Measurements from ENCODE around the gene FOXO3. TPM values are rescaled to one million over a fixed set of nuclear protein-coding genes. Genes with fewer than 3 reads are reported as not detected.
"Not testable (repeated sequence)": the region's sequence is repeated elsewhere in the genome, so short reads cannot be mapped to it uniquely, and the experiment has no call there.

Gene FOXO3
- total RNA-seq, 1 experiment from 2014 or later = 10.5 TPM

DNA sequence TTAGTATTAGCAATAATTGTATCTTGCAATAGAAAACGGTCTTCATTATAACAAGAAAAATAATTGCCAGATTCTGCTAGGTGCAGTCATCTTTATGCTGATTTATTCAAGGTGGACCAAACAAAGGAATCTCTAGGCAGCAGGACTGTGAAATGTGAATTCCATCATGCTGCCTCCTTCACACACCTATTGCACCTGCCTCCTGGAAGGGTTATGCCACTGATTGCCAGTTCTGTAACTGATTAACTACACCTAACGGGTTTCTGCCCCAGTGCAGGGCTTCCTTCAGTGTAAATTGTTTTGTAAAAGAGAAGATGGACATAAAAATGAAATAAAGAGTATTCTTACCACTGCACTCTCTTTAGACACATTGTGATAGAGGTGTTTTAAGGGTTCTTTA, 96.1 kb downstream of the FOXO3 start:
- H3K9me3 ChIP-seq (ENCODE audit: low read length) = no peaks in the 10 kb centered on the region
- DNase-seq = no peak
- H4K20me1 ChIP-seq (ENCODE audit: insufficient read depth, low read depth, low read length) = peaks cover 55% of the 10 kb centered on the region
- H3K27me3 ChIP-seq (ENCODE audit: low read length) = no peaks in the 10 kb centered on the region
- H2AFZ ChIP-seq (ENCODE audit: low read length) = no peak overlapping the region
- H3K9ac ChIP-seq (ENCODE audit: low read length) = no peak overlapping the region
- H3K4me1 ChIP-seq (ENCODE audit: low read length) = no peaks in the 10 kb centered on the region
- H3K36me3 ChIP-seq (ENCODE audit: insufficient read depth, low read length) = no peaks in the 10 kb centered on the region
- no peak overlapping the region for H3K4me3 ChIP-seq (ENCODE audit: low read length)
- no peaks in the 10 kb centered on the region for H3K9me2 ChIP-seq (replicated peaks; ENCODE audit: insufficient read depth, low read length)
- H3K27ac ChIP-seq (ENCODE audit: low read length) = no peak overlapping the region
- no peak overlapping the region for H3K4me2 ChIP-seq (ENCODE audit: low read depth, low read length, poor library complexity, severe bottlenecking)
- no peaks in the 10 kb centered on the region for H3K79me2 ChIP-seq (ENCODE audit: low read length)

DNA sequence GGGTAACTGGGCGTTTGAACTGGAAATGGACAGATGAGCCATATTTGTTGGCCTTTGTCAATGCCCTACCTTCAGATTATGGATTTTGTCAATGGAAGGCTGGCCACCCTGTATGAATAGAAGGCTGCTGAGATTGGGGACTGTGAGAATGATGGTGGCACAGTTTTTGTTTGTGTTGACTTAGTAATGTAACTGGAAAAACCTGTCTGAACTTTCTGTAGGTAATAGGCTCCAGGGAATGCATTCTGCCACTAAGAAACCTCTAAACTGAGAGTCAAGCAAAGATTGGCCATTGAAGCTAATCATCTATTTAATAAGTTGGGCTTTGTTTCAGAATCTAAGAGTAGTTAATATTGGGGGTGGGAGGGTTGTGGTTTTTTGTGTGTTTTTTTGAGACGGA, 97.5 kb downstream of the FOXO3 start:
- Histone ChIP-seq H3K4me1 (ENCODE audit: low read length) (no peaks in the 10 kb centered on the region), H3K79me2 (ENCODE audit: low read length) (no peaks in the 10 kb centered on the region), H3K27me3 (ENCODE audit: low read length) (no peaks in the 10 kb centered on the region), H3K9me2 (replicated peaks; ENCODE audit: insufficient read depth, low read length) (no peaks in the 10 kb centered on the region), H2AFZ (ENCODE audit: low read length) (no peak overlapping the region), H3K27ac (ENCODE audit: low read length) (no peak overlapping the region), H3K9ac (ENCODE audit: low read length) (no peak overlapping the region), H3K4me2 (ENCODE audit: low read depth, low read length, poor library complexity, severe bottlenecking) (no peak overlapping the region), H4K20me1 (ENCODE audit: insufficient read depth, low read depth, low read length) (peaks cover 45% of the 10 kb centered on the region), H3K4me3 (ENCODE audit: low read length) (no peak overlapping the region), H3K9me3 (ENCODE audit: low read length) (no peaks in the 10 kb centered on the region), H3K36me3 (ENCODE audit: insufficient read depth, low read length) (no peaks in the 10 kb centered on the region)
- no peak for DNase-seq

DNA sequence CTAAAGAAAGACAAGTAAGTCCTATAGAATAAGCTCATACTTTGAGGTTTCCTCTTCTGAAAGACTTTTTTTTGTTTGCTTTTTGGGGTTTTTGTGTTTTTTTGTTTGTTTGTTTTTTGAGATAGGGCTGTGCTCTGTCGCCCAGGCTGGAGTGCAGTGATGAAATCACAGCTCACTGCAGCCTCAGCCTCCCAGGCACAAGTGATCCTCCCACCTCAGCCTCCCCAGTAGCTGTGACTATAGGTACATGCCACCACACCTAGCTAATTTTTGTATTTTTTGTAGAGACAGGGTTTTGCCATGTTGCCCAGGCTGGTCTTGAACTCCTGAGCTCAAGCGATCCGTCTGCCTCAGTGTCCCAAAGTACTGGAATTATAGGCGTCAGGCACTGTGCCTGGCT, 98.1 kb downstream of the FOXO3 start:
- not testable (repeated sequence) for H3K79me2 ChIP-seq (ENCODE audit: low read length); H3K27ac ChIP-seq (ENCODE audit: low read length); H3K4me1 ChIP-seq (ENCODE audit: low read length); H3K27me3 ChIP-seq (ENCODE audit: low read length); H3K9me3 ChIP-seq (ENCODE audit: low read length); H3K36me3 ChIP-seq (ENCODE audit: insufficient read depth, low read length); DNase-seq; H2AFZ ChIP-seq (ENCODE audit: low read length); H3K4me2 ChIP-seq (ENCODE audit: low read depth, low read length, poor library complexity, severe bottlenecking); H3K9ac ChIP-seq (ENCODE audit: low read length); H3K9me2 ChIP-seq (replicated peaks; ENCODE audit: insufficient read depth, low read length); H3K4me3 ChIP-seq (ENCODE audit: low read length)
- peaks cover 39% of the 10 kb centered on the region for H4K20me1 ChIP-seq (ENCODE audit: insufficient read depth, low read depth, low read length)

DNA sequence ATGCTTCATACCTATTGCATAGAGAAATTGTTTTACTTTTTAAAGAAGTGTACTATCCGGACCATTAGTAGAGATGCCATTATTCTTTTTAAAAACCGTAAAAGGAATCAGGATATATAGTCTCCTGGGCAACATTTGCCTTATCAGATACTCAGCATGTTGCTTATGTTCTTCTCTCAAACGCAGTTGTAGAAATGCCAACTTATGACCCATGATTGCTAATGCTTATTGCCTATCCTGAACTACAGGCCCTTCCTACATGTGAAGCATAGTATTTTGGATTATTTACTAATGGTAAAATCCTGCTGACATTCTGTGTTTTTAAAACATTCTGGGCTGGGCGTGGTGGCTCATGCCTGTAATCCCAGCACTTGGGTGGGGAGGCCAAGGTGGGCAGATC, 99.5 kb downstream of the FOXO3 start:
- H3K9me2 ChIP-seq (replicated peaks; ENCODE audit: insufficient read depth, low read length) = no peaks in the 10 kb centered on the region
- no peak overlapping the region for H3K4me2 ChIP-seq (ENCODE audit: low read depth, low read length, poor library complexity, severe bottlenecking)
- H2AFZ ChIP-seq (ENCODE audit: low read length) = no peak overlapping the region
- H4K20me1 ChIP-seq (ENCODE audit: insufficient read depth, low read depth, low read length) = peaks cover 37% of the 10 kb centered on the region; the same call in 1 of the 2 replicates
- H3K27ac ChIP-seq (ENCODE audit: low read length) = no peak overlapping the region
- no peaks in the 10 kb centered on the region for H3K36me3 ChIP-seq (ENCODE audit: insufficient read depth, low read length)
- no peaks in the 10 kb centered on the region for H3K79me2 ChIP-seq (ENCODE audit: low read length)
- no peak for DNase-seq
- no peaks in the 10 kb centered on the region for H3K4me1 ChIP-seq (ENCODE audit: low read length)
- no peaks in the 10 kb centered on the region for H3K27me3 ChIP-seq (ENCODE audit: low read length)
- no peak overlapping the region for H3K4me3 ChIP-seq (ENCODE audit: low read length)
- H3K9me3 ChIP-seq (ENCODE audit: low read length) = no peaks in the 10 kb centered on the region
- no peak overlapping the region for H3K9ac ChIP-seq (ENCODE audit: low read length)

DNA sequence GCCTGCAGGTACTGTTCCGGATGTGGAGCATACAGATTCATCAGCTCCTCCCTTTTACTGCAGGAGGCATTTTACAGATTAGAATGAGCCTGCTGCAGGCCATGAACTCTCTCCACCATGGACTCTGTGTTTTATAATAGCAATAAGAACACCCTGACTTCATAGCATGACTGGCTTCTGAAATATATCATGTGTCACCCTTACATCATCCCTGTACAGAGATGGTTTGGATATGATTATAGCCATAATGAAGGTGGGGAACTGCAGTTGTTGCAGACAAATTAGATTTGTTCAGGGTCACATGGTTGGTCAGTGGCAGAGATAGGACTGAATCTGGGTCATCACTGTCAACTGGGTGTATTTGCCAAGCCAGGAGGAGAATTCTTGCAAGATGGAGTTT, 100.7 kb downstream of the FOXO3 start:
- Histone ChIP-seq H3K27ac (ENCODE audit: low read length) (no peak overlapping the region), H3K9me3 (ENCODE audit: low read length) (no peaks in the 10 kb centered on the region), H2AFZ (ENCODE audit: low read length) (no peak overlapping the region), H3K36me3 (ENCODE audit: insufficient read depth, low read length) (no peaks in the 10 kb centered on the region), H3K79me2 (ENCODE audit: low read length) (no peaks in the 10 kb centered on the region), H3K4me1 (ENCODE audit: low read length) (no peaks in the 10 kb centered on the region), H4K20me1 (ENCODE audit: insufficient read depth, low read depth, low read length) (peaks cover 37% of the 10 kb centered on the region; the same call in 1 of the 2 replicates), H3K9me2 (replicated peaks; ENCODE audit: insufficient read depth, low read length) (no peaks in the 10 kb centered on the region), H3K4me2 (ENCODE audit: low read depth, low read length, poor library complexity, severe bottlenecking) (no peak overlapping the region), H3K4me3 (ENCODE audit: low read length) (no peak overlapping the region), H3K27me3 (ENCODE audit: low read length) (no peaks in the 10 kb centered on the region), H3K9ac (ENCODE audit: low read length) (no peak overlapping the region)
- no peak for DNase-seq

DNA sequence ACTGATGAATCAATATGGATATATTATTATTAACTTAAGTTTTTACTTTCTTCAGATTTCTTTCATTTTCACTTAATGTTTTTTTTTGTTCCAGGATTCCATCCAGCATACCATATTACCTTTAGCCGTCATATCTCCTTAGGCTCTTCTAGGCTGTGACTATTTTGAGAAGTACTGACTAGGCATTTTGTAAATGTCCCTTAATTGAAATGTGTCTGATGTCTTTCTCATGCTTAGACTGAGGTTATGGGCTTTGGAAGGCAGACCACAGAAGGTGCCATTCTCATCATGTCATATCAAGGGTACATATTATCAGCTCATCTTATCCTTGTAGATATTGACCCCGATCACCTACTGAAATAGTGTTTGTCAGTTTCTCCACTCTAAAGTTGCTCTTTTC, 101.3 kb downstream of the FOXO3 start:
- Histone ChIP-seq H3K4me3 (ENCODE audit: low read length) (no peak overlapping the region), H3K27ac (ENCODE audit: low read length) (no peak overlapping the region), H3K9ac (ENCODE audit: low read length) (no peak overlapping the region), H3K79me2 (ENCODE audit: low read length) (no peaks in the 10 kb centered on the region), H3K9me3 (ENCODE audit: low read length) (no peaks in the 10 kb centered on the region), H4K20me1 (ENCODE audit: insufficient read depth, low read depth, low read length) (peaks cover 36% of the 10 kb centered on the region; the same call in 1 of the 2 replicates), H3K27me3 (ENCODE audit: low read length) (no peaks in the 10 kb centered on the region), H3K4me1 (ENCODE audit: low read length) (no peaks in the 10 kb centered on the region), H3K9me2 (replicated peaks; ENCODE audit: insufficient read depth, low read length) (no peaks in the 10 kb centered on the region), H3K36me3 (ENCODE audit: insufficient read depth, low read length) (no peaks in the 10 kb centered on the region), H2AFZ (ENCODE audit: low read length) (no peak overlapping the region), H3K4me2 (ENCODE audit: low read depth, low read length, poor library complexity, severe bottlenecking) (no peak overlapping the region)
- no peak for DNase-seq

DNA sequence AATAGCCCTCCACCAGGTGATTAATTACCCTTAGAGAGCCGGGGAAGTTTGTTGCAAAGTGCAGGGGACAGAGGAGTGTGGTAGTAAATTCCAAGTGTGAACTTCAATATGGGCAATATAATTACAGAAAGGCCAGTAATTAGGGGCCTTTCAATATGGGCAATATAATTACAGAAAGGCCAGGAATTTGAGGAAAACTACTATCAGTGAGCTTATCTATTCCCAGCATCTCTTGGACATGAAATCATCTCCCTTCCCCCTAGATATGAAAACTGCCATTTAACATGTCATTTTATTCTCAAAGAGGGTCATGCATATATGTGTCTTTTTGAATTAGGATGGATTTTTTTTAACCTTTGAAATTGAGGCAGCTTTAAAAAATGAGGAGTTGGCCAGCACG, 102.0 kb downstream of the FOXO3 start:
- no peak overlapping the region for H2AFZ ChIP-seq (ENCODE audit: low read length)
- H3K36me3 ChIP-seq (ENCODE audit: insufficient read depth, low read length) = no peaks in the 10 kb centered on the region
- H3K9me3 ChIP-seq (ENCODE audit: low read length) = no peaks in the 10 kb centered on the region
- no peaks in the 10 kb centered on the region for H3K9me2 ChIP-seq (replicated peaks; ENCODE audit: insufficient read depth, low read length)
- DNase-seq = no peak
- H4K20me1 ChIP-seq (ENCODE audit: insufficient read depth, low read depth, low read length) = peaks cover 34% of the 10 kb centered on the region; the same call in 1 of the 2 replicates
- H3K4me1 ChIP-seq (ENCODE audit: low read length) = no peaks in the 10 kb centered on the region
- H3K27me3 ChIP-seq (ENCODE audit: low read length) = no peaks in the 10 kb centered on the region
- H3K79me2 ChIP-seq (ENCODE audit: low read length) = no peaks in the 10 kb centered on the region
- no peak overlapping the region for H3K9ac ChIP-seq (ENCODE audit: low read length)
- H3K4me2 ChIP-seq (ENCODE audit: low read depth, low read length, poor library complexity, severe bottlenecking) = no peak overlapping the region
- H3K27ac ChIP-seq (ENCODE audit: low read length) = no peak overlapping the region
- H3K4me3 ChIP-seq (ENCODE audit: low read length) = no peak overlapping the region

DNA sequence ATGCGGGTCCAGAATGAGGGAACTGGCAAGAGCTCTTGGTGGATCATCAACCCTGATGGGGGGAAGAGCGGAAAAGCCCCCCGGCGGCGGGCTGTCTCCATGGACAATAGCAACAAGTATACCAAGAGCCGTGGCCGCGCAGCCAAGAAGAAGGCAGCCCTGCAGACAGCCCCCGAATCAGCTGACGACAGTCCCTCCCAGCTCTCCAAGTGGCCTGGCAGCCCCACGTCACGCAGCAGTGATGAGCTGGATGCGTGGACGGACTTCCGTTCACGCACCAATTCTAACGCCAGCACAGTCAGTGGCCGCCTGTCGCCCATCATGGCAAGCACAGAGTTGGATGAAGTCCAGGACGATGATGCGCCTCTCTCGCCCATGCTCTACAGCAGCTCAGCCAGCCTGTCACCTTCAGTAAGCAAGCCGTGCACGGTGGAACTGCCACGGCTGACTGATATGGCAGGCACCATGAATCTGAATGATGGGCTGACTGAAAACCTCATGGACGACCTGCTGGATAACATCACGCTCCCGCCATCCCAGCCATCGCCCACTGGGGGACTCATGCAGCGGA, 102.9 kb downstream of the FOXO3 start:
- not testable (repeated sequence) for H3K79me2 ChIP-seq (ENCODE audit: low read length); H3K27ac ChIP-seq (ENCODE audit: low read length); H3K9me3 ChIP-seq (ENCODE audit: low read length); H3K27me3 ChIP-seq (ENCODE audit: low read length); H3K4me2 ChIP-seq (ENCODE audit: low read depth, low read length, poor library complexity, severe bottlenecking); H3K4me1 ChIP-seq (ENCODE audit: low read length); H2AFZ ChIP-seq (ENCODE audit: low read length); H3K9me2 ChIP-seq (replicated peaks; ENCODE audit: insufficient read depth, low read length); H3K4me3 ChIP-seq (ENCODE audit: low read length); DNase-seq; H3K36me3 ChIP-seq (ENCODE audit: insufficient read depth, low read length); H3K9ac ChIP-seq (ENCODE audit: low read length)
- peaks cover 33% of the 10 kb centered on the region for H4K20me1 ChIP-seq (ENCODE audit: insufficient read depth, low read depth, low read length)

Data from Karpas-422 (cell line).